Pulmonary artery endothelial cell (primary cell): ENCODE measurements around the gene IFFO2. TPM values are rescaled to one million over a fixed set of nuclear protein-coding genes. Genes with fewer than 3 reads are reported as not detected.

ENCODE experiments used
- DNase-seq: peaks from one replicate; pipeline ENCODE4 v3.0.0-alpha.2; 2011; ENCODE audit warnings: low read depth, low spot score
- total RNA-seq: library from RNA; depleted of rRNA; stranded (reverse); fragments of >200 nt; gene quantifications from 2 replicates; pipeline ENCODE4 v1.2.3, GENCODE V29; 2014

IFFO2 gene
- 23.7 and 24.5 TPM in 2 replicates for total RNA-seq

- peak; percentile 68 for DNase-seq
Measured at GRCh38 chr1:18956193-18957135, at the start of gene IFFO2. Gene IFFO2, minus strand, starts transcription at chr1:18956676. Its CDS starts 344 bp downstream, at chr1:18956332.

GRCh38 chr1:19006000-19006399 lies 49.5 kb upstream of the IFFO2 start:
- DNase-seq: no peak

- DNase-seq: no peak
Measured at GRCh38 chr1:19003371-19004290, 47.2 kb upstream of the IFFO2 start.

- DNase-seq: no peak
Measured at GRCh38 chr1:19000065-19000464, 43.6 kb upstream of the IFFO2 start.

- DNase-seq: no peak
Measured at GRCh38 chr1:18999359-18999758, 42.9 kb upstream of the IFFO2 start.

- DNase-seq: no peak
Measured at GRCh38 chr1:18998016-18998724, 41.7 kb upstream of the IFFO2 start.

GRCh38 chr1:18997508-18997907 lies 41.0 kb upstream of the IFFO2 start:
- no peak for DNase-seq

- no peak for DNase-seq
Measured at GRCh38 chr1:18996548-18997177, 40.2 kb upstream of the IFFO2 start.

- DNase-seq: no peak
Measured at GRCh38 chr1:18994381-18994780, 37.9 kb upstream of the IFFO2 start.

GRCh38 chr1:18992646-18993045 lies 36.2 kb upstream of the IFFO2 start:
- no peak for DNase-seq

- DNase-seq: no peak
Measured at GRCh38 chr1:18991585-18991984, 35.1 kb upstream of the IFFO2 start.

- DNase-seq: no peak
Measured at GRCh38 chr1:18989896-18990295, 33.4 kb upstream of the IFFO2 start.

GRCh38 chr1:18989176-18989799 lies 32.8 kb upstream of the IFFO2 start:
- DNase-seq: no peak

- no peak for DNase-seq
Measured at GRCh38 chr1:18981242-18981641, 24.8 kb upstream of the IFFO2 start.

GRCh38 chr1:18978706-18979105 lies 22.2 kb upstream of the IFFO2 start:
- no peak for DNase-seq

- no peak for DNase-seq
Measured at GRCh38 chr1:18977428-18977827, 21.0 kb upstream of the IFFO2 start.

GRCh38 chr1:18976096-18976495 lies 19.6 kb upstream of the IFFO2 start:
- DNase-seq: no peak

GRCh38 chr1:18974606-18975005 lies 18.1 kb upstream of the IFFO2 start:
- DNase-seq: no peak

- DNase-seq: no peak
Measured at GRCh38 chr1:18974005-18974404, 17.5 kb upstream of the IFFO2 start.

- DNase-seq: no peak
Measured at GRCh38 chr1:18973446-18973955, 17.0 kb upstream of the IFFO2 start.
